ENCODE results near the gene SSBP4. TPM values are rescaled to one million over a fixed set of nuclear protein-coding genes. Genes with fewer than 3 reads are reported as not detected.

Gene SSBP4
- total RNA-seq, 1 experiment from 2014 or later, result 272 TPM

GRCh38 chr19:18418483-18419194, 559 bp upstream of the SSBP4 start:
- in situ Hi-C loops (cut with HindIII; ENCODE audit: low sequenced_read_pairs), result no loop called here
- no peak for DNase-seq (ENCODE audit: low spot score)

DNA sequence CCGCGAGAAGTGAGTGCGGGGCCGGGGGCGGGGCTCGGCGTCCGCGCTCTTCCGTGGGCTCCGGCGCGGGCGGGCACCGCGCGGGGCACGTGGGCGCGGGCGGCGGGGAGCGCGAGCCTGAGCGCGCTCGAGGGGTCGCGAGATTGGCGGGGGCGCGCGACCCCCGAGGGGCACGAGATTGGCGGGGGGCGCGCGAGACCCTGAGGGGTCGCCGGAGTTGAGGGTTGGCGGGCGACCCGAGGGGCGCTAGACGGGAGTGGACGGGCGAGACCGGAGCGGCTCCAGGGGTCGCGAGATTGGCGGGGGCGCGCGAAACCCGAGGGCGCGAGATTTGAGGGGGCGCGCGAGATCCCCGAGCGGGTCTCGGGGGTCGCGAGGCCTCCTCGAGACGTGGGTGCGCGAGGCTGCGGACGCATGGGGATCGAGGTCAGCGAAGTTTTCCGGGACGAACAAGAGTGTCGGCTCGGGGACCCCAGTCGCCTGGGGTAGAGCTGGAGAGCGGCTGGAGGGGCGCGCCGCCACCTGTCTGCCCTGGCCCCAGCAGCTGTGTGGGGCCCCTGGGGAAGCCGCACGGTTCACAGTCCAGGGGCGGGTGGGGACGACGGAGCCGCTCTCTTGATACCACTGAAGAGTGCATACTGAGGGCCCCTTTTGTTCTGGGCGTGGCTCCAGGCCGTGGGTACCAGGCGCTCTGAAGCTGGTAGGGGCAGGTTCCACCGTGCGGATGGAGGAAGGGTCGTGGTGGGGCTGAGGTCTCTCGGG, 682 bp downstream of the SSBP4 start:
- in situ Hi-C loops (cut with HindIII; ENCODE audit: low sequenced_read_pairs), result no loop called here
- DNase-seq (ENCODE audit: low spot score), result no peak

- in situ Hi-C loops (cut with HindIII; ENCODE audit: low sequenced_read_pairs), result no loop called here
- no peak for DNase-seq (ENCODE audit: low spot score)
Measured at GRCh38 chr19:18420930-18421329, 1.7 kb downstream of the SSBP4 start.

DNA sequence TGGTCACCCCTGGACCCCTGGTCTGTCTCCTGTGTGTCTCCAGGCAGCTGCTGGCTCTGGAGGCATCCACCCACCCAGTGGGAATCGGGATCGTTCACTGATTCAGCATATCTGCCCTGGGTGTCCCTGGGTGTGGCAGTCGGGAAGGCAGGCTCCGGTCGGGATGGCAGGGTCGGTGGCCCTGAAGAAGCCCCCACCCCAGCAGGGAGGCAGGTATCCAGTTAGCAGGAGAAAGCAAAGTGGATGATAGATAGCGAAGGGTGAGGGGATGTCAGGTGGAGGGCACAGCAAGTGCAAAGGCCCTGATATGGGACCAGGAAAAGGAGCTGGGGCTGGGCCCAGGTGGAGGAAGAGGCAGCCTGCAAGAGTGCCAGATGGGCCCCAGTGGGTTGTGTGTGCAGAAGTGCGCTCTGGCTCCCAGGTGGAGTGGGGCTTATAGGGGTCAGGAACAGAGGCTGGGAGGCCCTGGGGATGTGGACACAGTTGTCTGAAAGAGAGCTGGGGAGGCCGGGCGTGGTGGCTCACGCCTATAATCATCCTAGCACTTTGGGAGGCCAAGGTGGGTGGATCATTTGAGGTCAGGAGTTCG, 2.3 kb downstream of the SSBP4 start:
- in situ Hi-C loops (cut with HindIII; ENCODE audit: low sequenced_read_pairs), result no loop called here
- DNase-seq (ENCODE audit: low spot score), result no peak

- no peak for DNase-seq (ENCODE audit: low spot score)
- in situ Hi-C loops (cut with HindIII; ENCODE audit: low sequenced_read_pairs), result no loop called here
Measured at GRCh38 chr19:18422530-18423191, 3.5 kb downstream of the SSBP4 start.

- in situ Hi-C loops (cut with HindIII; ENCODE audit: low sequenced_read_pairs), result no loop called here
Measured at GRCh38 chr19:18423258-18424020, 4.2 kb downstream of the SSBP4 start.

GRCh38 chr19:18424122-18424889, 5.1 kb downstream of the SSBP4 start:
- in situ Hi-C loops (cut with HindIII; ENCODE audit: low sequenced_read_pairs), result no loop called here
- DNase-seq (ENCODE audit: low spot score), result no peak

More at GRCh38 chr19:18423258-18424020, 4.2 kb downstream of the SSBP4 start:
- DNase-seq (ENCODE audit: low spot score), result no peak

- in situ Hi-C loops (cut with HindIII; ENCODE audit: low sequenced_read_pairs), result no loop called here
- DNase-seq (ENCODE audit: low spot score), result no peak
Measured at GRCh38 chr19:18424890-18425514, 5.8 kb downstream of the SSBP4 start.

DNA sequence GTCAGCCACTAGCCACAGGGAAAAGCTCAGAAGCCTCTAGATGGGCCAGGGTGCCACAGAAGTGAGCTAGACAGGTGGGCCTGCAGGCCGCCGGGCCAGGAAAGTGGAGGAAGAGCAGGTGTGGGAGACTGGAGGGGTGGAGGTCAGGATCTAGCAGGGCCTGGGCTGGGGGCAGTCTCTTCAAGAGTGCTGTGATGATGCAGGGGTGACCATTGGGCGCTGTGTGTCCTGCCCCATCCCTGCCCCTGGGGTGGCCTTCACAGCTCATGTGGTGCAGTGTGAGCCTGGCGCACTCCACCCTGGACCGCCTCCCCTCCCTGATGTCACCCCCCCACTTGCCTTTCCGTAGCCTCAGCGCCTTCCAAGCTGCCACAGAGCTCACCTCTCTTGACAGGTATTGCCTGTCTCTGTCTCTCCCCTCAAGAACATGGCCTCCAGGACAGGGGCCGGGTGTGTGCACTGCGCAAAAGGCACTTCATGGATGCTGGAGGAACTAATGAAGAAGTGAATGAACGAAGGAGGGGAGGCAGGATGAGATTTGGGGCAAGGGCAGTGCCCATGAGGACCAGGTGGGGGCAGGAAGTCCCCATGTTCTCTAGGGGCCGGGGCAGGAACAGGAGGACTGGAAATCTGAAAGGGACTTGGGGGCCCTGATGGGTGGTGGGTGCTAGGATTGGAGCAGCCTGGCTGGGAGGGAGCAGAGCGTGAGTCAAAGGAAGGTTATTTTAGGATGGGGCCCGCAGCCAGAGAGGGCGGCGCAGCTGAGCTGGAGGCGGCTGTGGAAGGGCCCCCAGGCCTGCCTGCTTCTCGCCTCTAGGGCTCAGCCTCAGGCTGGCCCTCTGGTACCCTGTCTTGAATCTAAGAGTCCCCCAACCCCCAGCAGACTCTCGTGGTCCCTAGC, 6.6 kb downstream of the SSBP4 start:
- in situ Hi-C loops (cut with HindIII; ENCODE audit: low sequenced_read_pairs), result no loop called here
- DNase-seq (ENCODE audit: low spot score), result peak; percentile 79

GRCh38 chr19:18426416-18426767, 7.2 kb downstream of the SSBP4 start:
- no peak for DNase-seq (ENCODE audit: low spot score)
- in situ Hi-C loops (cut with HindIII; ENCODE audit: low sequenced_read_pairs), result no loop called here

DNA sequence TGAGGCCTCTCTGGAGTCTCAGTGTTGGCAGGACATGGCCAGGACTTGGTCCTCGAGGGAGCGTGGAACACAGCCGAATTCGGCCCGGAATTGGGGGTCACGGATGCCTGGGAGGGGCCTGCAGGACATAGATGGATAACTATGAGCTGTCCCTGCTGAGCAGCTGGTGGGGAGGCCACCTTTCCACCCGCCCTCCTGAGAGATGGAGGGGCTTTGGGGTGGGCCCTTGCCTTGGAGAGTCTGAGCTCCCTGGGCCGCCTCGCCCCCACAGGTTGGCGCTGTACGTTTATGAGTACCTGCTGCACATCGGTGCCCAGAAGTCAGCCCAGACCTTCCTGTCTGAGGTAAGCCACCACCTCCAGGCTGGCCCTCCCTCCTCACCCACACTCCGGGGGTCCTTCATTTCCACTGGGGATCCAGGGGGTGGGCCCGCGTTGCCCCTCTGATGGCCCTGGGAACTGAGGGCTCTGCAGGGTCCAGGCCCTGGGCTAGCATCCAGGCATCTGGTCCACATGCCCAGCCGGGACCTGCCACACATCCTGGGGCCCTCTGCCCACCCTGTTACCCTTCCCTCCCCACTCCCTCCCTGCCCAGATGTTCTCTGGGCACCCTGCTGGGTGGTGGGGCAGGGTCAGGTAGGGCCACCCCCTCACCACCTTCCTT, 8.0 kb downstream of the SSBP4 start:
- no peak for DNase-seq (ENCODE audit: low spot score)
- in situ Hi-C loops (cut with HindIII; ENCODE audit: low sequenced_read_pairs), result no loop called here

DNA sequence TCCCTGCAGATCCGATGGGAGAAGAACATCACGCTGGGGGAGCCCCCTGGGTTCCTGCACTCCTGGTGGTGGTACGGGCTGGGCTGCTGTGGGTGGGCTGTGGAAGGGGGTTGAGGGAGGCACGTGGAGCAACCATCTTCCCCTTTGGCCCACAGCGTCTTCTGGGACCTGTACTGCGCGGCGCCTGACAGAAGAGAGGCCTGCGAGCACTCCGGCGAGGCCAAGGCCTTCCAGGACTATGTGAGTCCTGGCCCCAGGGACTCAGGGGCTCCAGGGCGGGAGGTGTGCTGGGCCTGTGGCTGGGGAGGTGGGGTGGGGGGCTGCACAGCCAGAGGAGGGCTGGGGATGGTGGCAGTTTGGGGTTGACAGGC, 8.5 kb downstream of the SSBP4 start:
- in situ Hi-C loops (cut with HindIII; ENCODE audit: low sequenced_read_pairs), result no loop called here
- no peak for DNase-seq (ENCODE audit: low spot score)

GRCh38 chr19:18428173-18428786, 9.1 kb downstream of the SSBP4 start:
- DNase-seq (ENCODE audit: low spot score), result no peak
- in situ Hi-C loops (cut with HindIII; ENCODE audit: low sequenced_read_pairs), result no loop called here

DNA sequence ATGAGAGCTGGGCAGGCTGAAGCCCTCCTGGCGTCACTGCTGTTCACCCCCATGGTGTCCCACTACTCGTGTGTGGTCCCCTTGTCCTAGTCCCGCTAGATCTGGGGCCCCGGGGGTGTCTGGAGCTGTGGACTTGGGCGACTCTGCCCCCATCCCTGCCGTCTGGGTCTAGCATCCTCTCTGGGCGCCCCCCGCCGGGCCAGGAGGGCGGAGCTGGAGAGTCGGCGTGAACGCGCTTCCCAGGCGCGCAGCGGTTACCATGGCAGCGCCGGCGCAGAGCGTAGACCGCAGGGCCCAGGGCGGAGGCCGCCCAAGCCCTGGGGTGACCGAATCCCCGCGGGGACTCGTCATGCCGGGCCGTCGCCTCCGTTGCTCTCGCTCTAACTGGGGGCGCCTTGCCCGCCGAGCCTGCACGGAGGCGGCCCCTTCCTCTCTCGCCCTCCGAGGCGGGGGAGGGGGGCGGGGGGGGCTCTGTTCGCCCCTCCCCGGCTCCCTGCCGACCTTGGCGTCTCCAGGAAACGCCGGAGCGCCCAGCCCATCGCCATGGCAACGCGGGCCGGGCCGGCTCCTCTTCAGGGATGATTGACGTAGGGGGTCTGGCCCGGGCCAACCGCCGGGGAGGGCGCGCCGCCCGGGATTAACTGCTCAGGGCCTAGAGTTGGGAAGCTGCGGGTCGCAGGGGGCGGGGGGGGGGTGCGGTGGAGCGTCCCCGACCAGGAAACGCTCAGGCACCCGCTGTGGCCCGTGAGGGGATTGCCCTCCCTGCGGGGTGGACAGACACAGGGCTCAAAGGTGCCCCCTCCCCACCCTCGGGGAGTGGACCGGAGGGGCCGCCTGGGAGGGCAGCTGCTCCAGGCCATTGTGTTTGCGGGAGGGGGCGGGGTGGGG, 9.8 kb downstream of the SSBP4 start:
- peak; percentile 82 for DNase-seq (ENCODE audit: low spot score)
- in situ Hi-C loops (cut with HindIII; ENCODE audit: low sequenced_read_pairs), result no loop called here

- no peak for DNase-seq (ENCODE audit: low spot score)
- in situ Hi-C loops (cut with HindIII; ENCODE audit: low sequenced_read_pairs), result no loop called here
Measured at GRCh38 chr19:18429717-18430416, 10.7 kb downstream of the SSBP4 start.
